HepG2 (cell line): Measurements from ENCODE around the gene ATL2. TPM values are rescaled to one million over a fixed set of nuclear protein-coding genes. Genes with fewer than 3 reads are reported as not detected.

Experiments
- FOXJ3 ChIP-seq: sonication (generic); formaldehyde crosslinking; IDR thresholded peaks from 2 replicates; pipeline ENCODE4 v1.4.0; 2020; ENCODE audit warnings: missing genetic modification reagents, mild to moderate bottlenecking, borderline replicate concordance
- NFYC ChIP-seq: IDR thresholded peaks from 2 replicates; pipeline ENCODE4 v1.6.1; 2016; ENCODE audit warnings: missing genetic modification reagents, missing compliant biosample characterization
- SIX4 ChIP-seq: sonication (generic); formaldehyde crosslinking; IDR thresholded peaks from 2 replicates; pipeline ENCODE4 v1.4.0; 2020; ENCODE audit warnings: missing genetic modification reagents
- SMAD9 ChIP-seq: sonication (generic); formaldehyde crosslinking; IDR thresholded peaks from 2 replicates; pipeline ENCODE4 v1.5.1; 2020; ENCODE audit warnings: mild to moderate bottlenecking, missing genetic modification reagents
- SP1 ChIP-seq, 2 experiments: fragments of 450-650 bp in 1 of 2; sonication (generic) in 1 of 2; formaldehyde crosslinking in 1 of 2; IDR thresholded peaks; 2 replicates each; pipeline versions ENCODE4 v1.4.0 to v1.6.1; 2016 to 2020; ENCODE audit warnings: missing genetic modification reagents in 1 of 2
- TBL1XR1 ChIP-seq: fragments of 150-350 bp; IDR thresholded peaks from 2 replicates; pipeline ENCODE4 v1.6.1; 2014; ENCODE audit warnings: borderline replicate concordance, low read length; ENCODE audit not compliant: partially characterized antibody
- TFDP2 ChIP-seq: sonication (generic); formaldehyde crosslinking; IDR thresholded peaks from 2 replicates; pipeline ENCODE4 v1.4.0; 2020; ENCODE audit warnings: missing genetic modification reagents
- YEATS2 ChIP-seq: sonication (generic); formaldehyde crosslinking; IDR thresholded peaks from 2 replicates; pipeline ENCODE4 v1.4.0; 2020; ENCODE audit warnings: missing genetic modification reagents, borderline replicate concordance
- ZBTB25 ChIP-seq: IDR thresholded peaks from 2 replicates; pipeline ENCODE4 v1.6.1; 2018; ENCODE audit warnings: missing genetic modification reagents
- ZBTB37 ChIP-seq: sonication (generic); formaldehyde crosslinking; IDR thresholded peaks from 2 replicates; pipeline ENCODE4 v1.4.0; 2020; ENCODE audit warnings: mild to moderate bottlenecking, missing genetic modification reagents
- ZNF18 ChIP-seq: sonication (generic); formaldehyde crosslinking; IDR thresholded peaks from 2 replicates; pipeline ENCODE4 v1.8.0; 2022; ENCODE audit warnings: mild to moderate bottlenecking, missing genetic modification reagents; ENCODE audit not compliant: insufficient replicate concordance
- polyA plus RNA-seq, 8 experiments: library from polyadenylated mRNA; depleted of rRNA in 3 of 8; stranded (reverse) in 7 of 8; unstranded in 1 of 8; fragments of >200 nt; fragmentation: Illumina TruSeq in 4 of 8; extraction: Trizol in 4 of 8; gene quantifications; 2 replicates each; pipeline versions ENCODE4 v1.2.1 to v1.2.3, GENCODE V29; 2011 to 2016; ENCODE audit warnings: low read depth in 4 of 8, missing spikeins in 1 of 8, mixed read lengths in 1 of 8; ENCODE audit not compliant: insufficient read depth in 1 of 8
- total RNA-seq, 5 experiments: library from RNA; depleted of rRNA; stranded (reverse); fragments of >200 nt; fragmentation: Illumina TruSeq; extraction: Trizol; gene quantifications; 2 replicates each; pipeline ENCODE4 v1.2.3, GENCODE V29; 2016; ENCODE audit warnings: low read depth in 1 of 5
- TF ChIP-seq, protein P1 (sequence below): sonication (generic); formaldehyde crosslinking; conservative IDR thresholded peaks from 2 replicates; pipeline ENCODE4 v1.8.0; 2022; ENCODE audit warnings: mild to moderate bottlenecking, moderate library complexity, missing genetic modification reagents

The ATL2 gene
- total and polyA plus RNA-seq, 2 of the 13 experiments (the other 11 are each of a cell fraction or from before 2014, with no cell fraction given) = 56.5 to 119 TPM

DNA sequence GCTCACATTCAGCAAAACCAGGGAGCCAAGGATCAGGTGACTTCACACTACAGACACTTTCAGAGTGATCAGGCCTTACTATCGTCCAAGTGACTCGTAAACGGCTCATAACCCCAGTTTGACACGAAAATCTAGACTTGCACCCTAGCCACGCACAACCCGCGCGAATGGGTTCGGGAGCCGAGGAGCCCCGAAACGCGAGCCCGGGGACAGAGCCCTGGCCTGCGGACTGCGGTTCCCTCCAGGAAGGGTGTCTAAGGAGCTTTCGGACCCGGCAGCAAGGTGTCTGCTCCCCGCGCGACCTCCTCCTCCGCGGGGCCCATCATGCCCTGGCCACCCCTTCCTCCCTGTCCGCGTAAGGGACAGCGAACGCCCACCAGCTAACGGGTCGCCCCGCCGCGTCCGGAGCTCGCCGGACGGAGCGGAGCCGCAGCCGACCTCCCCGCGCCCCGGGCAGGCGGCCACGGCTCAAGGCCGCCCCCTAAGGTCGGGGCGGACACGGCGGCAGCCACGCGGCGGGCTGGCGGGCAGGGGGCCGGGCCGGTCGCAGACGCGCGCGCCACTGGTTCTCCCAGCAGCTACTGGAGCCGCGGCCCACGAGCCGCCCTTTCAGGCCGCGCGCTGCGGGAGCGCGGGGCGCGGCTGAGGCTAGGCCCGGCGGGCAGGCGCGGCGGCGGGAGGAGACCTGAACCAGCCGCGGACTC, 575 bp downstream of the ATL2 start (continued):
- TF ChIP-seq, protein P1, sequence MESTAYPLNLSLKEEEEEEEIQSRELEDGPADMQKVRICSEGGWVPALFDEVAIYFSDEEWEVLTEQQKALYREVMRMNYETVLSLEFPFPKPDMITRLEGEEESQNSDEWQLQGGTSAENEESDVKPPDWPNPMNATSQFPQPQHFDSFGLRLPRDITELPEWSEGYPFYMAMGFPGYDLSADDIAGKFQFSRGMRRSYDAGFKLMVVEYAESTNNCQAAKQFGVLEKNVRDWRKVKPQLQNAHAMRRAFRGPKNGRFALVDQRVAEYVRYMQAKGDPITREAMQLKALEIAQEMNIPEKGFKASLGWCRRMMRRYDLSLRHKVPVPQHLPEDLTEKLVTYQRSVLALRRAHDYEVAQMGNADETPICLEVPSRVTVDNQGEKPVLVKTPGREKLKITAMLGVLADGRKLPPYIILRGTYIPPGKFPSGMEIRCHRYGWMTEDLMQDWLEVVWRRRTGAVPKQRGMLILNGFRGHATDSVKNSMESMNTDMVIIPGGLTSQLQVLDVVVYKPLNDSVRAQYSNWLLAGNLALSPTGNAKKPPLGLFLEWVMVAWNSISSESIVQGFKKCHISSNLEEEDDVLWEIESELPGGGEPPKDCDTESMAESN (CRISPR knock-in tag) = 0 out of 2 replicates have a peak, but pooled peaks have one; percentile 4
- TF ChIP-seq SP1 (IDR thresholded peaks at IDR 0.05) (no peak), SP1 (CRISPR knock-in tag; IDR thresholded peaks at IDR 0.05) (no peak), TBL1XR1 (no peak), SIX4 (CRISPR knock-in tag) (no peak), ZBTB25 (CRISPR knock-in tag) (no peak), ZBTB37 (no peak), SMAD9 (CRISPR knock-in tag) (no peak), ZNF18 (CRISPR knock-in tag) (peak; percentile 15), NFYC (CRISPR knock-in tag) (no peak), TFDP2 (CRISPR knock-in tag) (no peak; the same call in 1 of the 2 replicates), FOXJ3 (CRISPR knock-in tag) (no peak; the same call in 1 of the 2 replicates), YEATS2 (CRISPR knock-in tag) (no peak)
